ENCODE data around the gene QSER1. TPM values are rescaled to one million over a fixed set of nuclear protein-coding genes. Genes with fewer than 3 reads are reported as not detected.
"Not testable (repeated sequence)": the region's sequence is repeated elsewhere in the genome, so short reads cannot be mapped to it uniquely, and the experiment has no call there.

The QSER1 gene
- total RNA-seq, 1 experiment from 2014 or later, result 23.5 TPM

- DNase-seq (ENCODE audit: low spot score), result no peak
Observed at GRCh38 chr11:33000181-33000580, 107.6 kb downstream of the QSER1 start.

GRCh38 chr11:33001281-33001680 lies 108.7 kb downstream of the QSER1 start:
- no peak for DNase-seq (ENCODE audit: low spot score)

GRCh38 chr11:33001751-33002542 lies 109.3 kb downstream of the QSER1 start:
- no peak for DNase-seq (ENCODE audit: low spot score)

- no peak for DNase-seq (ENCODE audit: low spot score)
Observed at GRCh38 chr11:33005175-33005574, 112.6 kb downstream of the QSER1 start.

GRCh38 chr11:33006010-33006409 lies 113.4 kb downstream of the QSER1 start:
- DNase-seq (ENCODE audit: low spot score), result no peak

- no peak for DNase-seq (ENCODE audit: low spot score)
Observed at GRCh38 chr11:33013755-33014154, 121.1 kb downstream of the QSER1 start.

GRCh38 chr11:33015621-33016551 lies 123.3 kb downstream of the QSER1 start, which contains the start of gene DEPDC7:
DEPDC7 (plus strand) TSS chr11:33015878; CDS start chr11:33015956, 78 bp downstream.
- peak; percentile 79 for DNase-seq (ENCODE audit: low spot score)

GRCh38 chr11:33016654-33017053 lies 124.0 kb downstream of the QSER1 start:
- no peak for DNase-seq (ENCODE audit: low spot score)

GRCh38 chr11:33017478-33017877 lies 124.9 kb downstream of the QSER1 start:
- DNase-seq (ENCODE audit: low spot score), result no peak

- DNase-seq (ENCODE audit: low spot score), result no peak
Observed at GRCh38 chr11:33017965-33018364, 125.4 kb downstream of the QSER1 start.

GRCh38 chr11:33018840-33019239 lies 126.2 kb downstream of the QSER1 start:
- no peak for DNase-seq (ENCODE audit: low spot score)

- no peak for DNase-seq (ENCODE audit: low spot score)
Observed at GRCh38 chr11:33021501-33021900, 128.9 kb downstream of the QSER1 start.

GRCh38 chr11:33021937-33022336 lies 129.3 kb downstream of the QSER1 start:
- DNase-seq (ENCODE audit: low spot score), result no peak

- no peak for DNase-seq (ENCODE audit: low spot score)
Observed at GRCh38 chr11:33025339-33025722, 132.7 kb downstream of the QSER1 start.

- no peak for DNase-seq (ENCODE audit: low spot score)
Observed at GRCh38 chr11:33027233-33027632, 134.6 kb downstream of the QSER1 start.

- no peak for DNase-seq (ENCODE audit: low spot score)
Observed at GRCh38 chr11:33027846-33028536, 135.4 kb downstream of the QSER1 start.

- DNase-seq (ENCODE audit: low spot score), result no peak
Observed at GRCh38 chr11:33028537-33028914, 135.9 kb downstream of the QSER1 start.

- not testable (repeated sequence) for DNase-seq (ENCODE audit: low spot score)
Observed at GRCh38 chr11:33029218-33029617, 136.6 kb downstream of the QSER1 start.
